PC-3 (cell line): ENCODE data around the gene TM9SF1. TPM values are rescaled to one million over a fixed set of nuclear protein-coding genes. Genes with fewer than 3 reads are reported as not detected.

Source experiments
- ATAC-seq: fragments of 200-7000 bp; cut with Tn5 transposase; 2 replicates; pipeline ENCODE4 v1.9.1; 2020; ENCODE audit warnings: mild to moderate bottlenecking, moderate library complexity
- BruUV-seq: library from RNA; stranded (reverse); fragments of 400-500 nt; replicated peaks from 2 replicates; lab custom pipeline; 2021; lab: Mats Ljungman, UMichigan
- CTCF ChIA-PET: fragments of 300-600 bp; sonication (Branson Sonifier 250); formaldehyde crosslinking; loops from one replicate; lab custom pipeline; 2022; ENCODE audit warnings: antibody characterized with exemption; lab: Charles Lee
- POLR2A ChIA-PET: fragments of 300-600 bp; sonication (Branson Sonifier 250); formaldehyde crosslinking; loops from one replicate; lab custom pipeline; 2022; ENCODE audit warnings: antibody characterized with exemption; ENCODE audit not compliant: unreplicated experiment; lab: Charles Lee
- DNase-seq: peaks from one replicate; pipeline ENCODE4 v3.0.0-alpha.2; 2015
- H2AFZ ChIP-seq: fragments of 300-600 bp; sonication (generic); 2 replicates; pipeline ENCODE4 v1.6.0; 2016; ENCODE audit warnings: antibody characterized with exemption, low read length
- H3F3A ChIP-seq: fragments of 300-600 bp; sonication (generic); one replicate; pipeline ENCODE4 v1.6.0; 2017; ENCODE audit warnings: antibody characterized with exemption, low read length, control low read depth, mild to moderate bottlenecking; ENCODE audit not compliant: unreplicated experiment
- H3K27ac ChIP-seq: fragments of 300-600 bp; sonication (generic); 2 replicates; pipeline ENCODE4 v1.5.1; 2016; ENCODE audit warnings: mild to moderate bottlenecking, low read length
- H3K27me3 ChIP-seq: fragments of 300-600 bp; sonication (generic); 2 replicates; pipeline ENCODE4 v1.6.1; 2016; ENCODE audit warnings: low read length, mixed read lengths
- H3K36me3 ChIP-seq: fragments of 300-600 bp; sonication (generic); 2 replicates; pipeline ENCODE4 v1.6.1; 2016; ENCODE audit warnings: low read depth, mixed run types, low read length, mixed read lengths
- H3K4me1 ChIP-seq: fragments of 300-600 bp; sonication (generic); 2 replicates; pipeline ENCODE4 v1.5.1; 2016; ENCODE audit warnings: low read length; ENCODE audit not compliant: insufficient read depth
- H3K4me2 ChIP-seq: fragments of 300-600 bp; sonication (generic); 2 replicates; pipeline ENCODE4 v1.6.0; 2016; ENCODE audit warnings: low read length
- H3K4me3 ChIP-seq: fragments of 300-600 bp; sonication (generic); 2 replicates; pipeline ENCODE4 v1.5.1; 2016; ENCODE audit warnings: mild to moderate bottlenecking, low read length, mixed read lengths
- H3K79me2 ChIP-seq: fragments of 300-600 bp; sonication (generic); 2 replicates; pipeline ENCODE4 v1.6.1; 2017; ENCODE audit warnings: low read length, mixed read lengths
- H3K9ac ChIP-seq: fragments of 300-600 bp; sonication (generic); 2 replicates; pipeline ENCODE4 v1.6.0; 2016; ENCODE audit warnings: mild to moderate bottlenecking, low read length
- H3K9me2 ChIP-seq: fragments of 300-600 bp; sonication (generic); replicated peaks from 2 replicates; pipeline ENCODE4 v1.6.1; 2016; ENCODE audit warnings: mixed run types, low read length, mixed read lengths
- H3K9me3 ChIP-seq: fragments of 300-600 bp; sonication (generic); 2 replicates; pipeline ENCODE4 v1.6.1; 2016; ENCODE audit warnings: low read length, mixed read lengths
- H4K20me1 ChIP-seq: fragments of 300-600 bp; sonication (generic); 2 replicates; pipeline ENCODE4 v1.6.1; 2016; ENCODE audit warnings: low read length, mixed read lengths
- EZH2 ChIP-seq: fragments of 300-600 bp; sonication (generic); IDR thresholded peaks from one replicate; pipeline ENCODE4 v1.6.1; 2017; ENCODE audit warnings: antibody characterized with exemption, mild to moderate bottlenecking, low read length; ENCODE audit not compliant: unreplicated experiment
- EZH2phosphoT487 ChIP-seq: fragments of 300-600 bp; sonication (generic); IDR thresholded peaks from 2 replicates; pipeline ENCODE4 v1.6.1; 2018; ENCODE audit warnings: mild to moderate bottlenecking, antibody characterized with exemption, low read length, borderline replicate concordance
- intact Hi-C: fragments of 100-400 bp; cut with micrococcal nuclease; formaldehyde crosslinking; loops from 2 replicates; pipeline ENCODE4 v1.9.0; 2023
- total RNA-seq: library from RNA; depleted of rRNA; stranded (reverse); fragments of >200 nt; gene quantifications from 2 replicates; pipeline ENCODE4 v1.2.3, GENCODE V29; 2014
- TF ChIP-seq, protein P1 (sequence below): fragments of 300-600 bp; sonication (generic); conservative IDR thresholded peaks from 2 replicates; pipeline ENCODE4 v1.5.1; 2017; ENCODE audit warnings: antibody characterized with exemption, low read depth, mild to moderate bottlenecking, low read length

Gene TM9SF1
- total RNA-seq, 1 experiment from 2014 or later: 52.1 TPM

- Histone ChIP-seq H3K9ac (no peak overlapping the region), H3K4me3 (no peak overlapping the region), H4K20me1 (no peaks in the 10 kb centered on the region), H3K27me3 (no peaks in the 10 kb centered on the region), H3K4me2 (no peak overlapping the region), H3K9me3 (no peaks in the 10 kb centered on the region), H3K4me1 (peaks cover 8% of the 10 kb centered on the region), H3F3A (no peaks in the 10 kb centered on the region), H3K9me2 (no peaks in the 10 kb centered on the region), H3K27ac (no peak overlapping the region), H3K36me3 (peaks cover 41% of the 10 kb centered on the region; the same call in 1 of the 2 replicates), H2AFZ (no peak overlapping the region), H3K79me2 (peaks cover 25% of the 10 kb centered on the region)
- ChIA-PET CTCF (no interaction called here), POLR2A (no interaction called here)
- TF ChIP-seq EZH2: no peak
- TF ChIP-seq EZH2phosphoT487: no peak
- TF ChIP-seq, protein P1, sequence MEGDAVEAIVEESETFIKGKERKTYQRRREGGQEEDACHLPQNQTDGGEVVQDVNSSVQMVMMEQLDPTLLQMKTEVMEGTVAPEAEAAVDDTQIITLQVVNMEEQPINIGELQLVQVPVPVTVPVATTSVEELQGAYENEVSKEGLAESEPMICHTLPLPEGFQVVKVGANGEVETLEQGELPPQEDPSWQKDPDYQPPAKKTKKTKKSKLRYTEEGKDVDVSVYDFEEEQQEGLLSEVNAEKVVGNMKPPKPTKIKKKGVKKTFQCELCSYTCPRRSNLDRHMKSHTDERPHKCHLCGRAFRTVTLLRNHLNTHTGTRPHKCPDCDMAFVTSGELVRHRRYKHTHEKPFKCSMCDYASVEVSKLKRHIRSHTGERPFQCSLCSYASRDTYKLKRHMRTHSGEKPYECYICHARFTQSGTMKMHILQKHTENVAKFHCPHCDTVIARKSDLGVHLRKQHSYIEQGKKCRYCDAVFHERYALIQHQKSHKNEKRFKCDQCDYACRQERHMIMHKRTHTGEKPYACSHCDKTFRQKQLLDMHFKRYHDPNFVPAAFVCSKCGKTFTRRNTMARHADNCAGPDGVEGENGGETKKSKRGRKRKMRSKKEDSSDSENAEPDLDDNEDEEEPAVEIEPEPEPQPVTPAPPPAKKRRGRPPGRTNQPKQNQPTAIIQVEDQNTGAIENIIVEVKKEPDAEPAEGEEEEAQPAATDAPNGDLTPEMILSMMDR: no peak
- intact Hi-C loops: no loop called here
- no TSS peak for BruUV-seq
- DNase-seq (no peak), ATAC-seq (no peak)
Observed at GRCh38 chr14:24184104-24184970, 10.9 kb downstream of the TM9SF1 start.

DNA sequence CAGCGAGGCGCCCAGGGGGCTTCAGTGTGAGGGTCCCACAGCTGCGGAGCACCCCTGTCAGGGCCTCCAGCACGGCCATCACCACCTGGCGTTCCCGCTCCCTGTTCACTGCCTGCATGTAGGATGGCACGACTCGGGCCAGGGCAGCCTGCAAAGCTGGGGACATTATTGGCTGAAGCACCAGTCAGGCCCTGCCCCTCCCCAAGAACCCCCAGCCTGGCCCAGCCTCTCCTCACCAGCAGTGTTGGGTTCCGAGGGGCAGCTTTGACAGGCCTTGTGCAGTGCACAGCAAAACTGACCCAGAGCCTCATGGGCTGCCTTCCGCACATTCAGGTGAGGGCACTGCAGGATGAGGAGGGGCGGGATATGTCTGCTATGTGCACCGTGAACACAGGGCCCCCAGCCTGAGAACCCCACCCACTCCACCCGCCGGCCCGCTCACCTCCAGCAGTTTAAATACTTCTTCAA is 12.2 kb downstream of the TM9SF1 start:
- no peak overlapping the region for H2AFZ ChIP-seq
- no peak overlapping the region for H3K27ac ChIP-seq
- peaks cover 8% of the 10 kb centered on the region for H3K4me1 ChIP-seq
- ATAC-seq (no peak), DNase-seq (no peak)
- ChIA-PET POLR2A (no interaction called here), CTCF (no interaction called here)
- BruUV-seq: no TSS peak
- H3K4me2 ChIP-seq: no peak overlapping the region
- intact Hi-C loops: no loop called here
- peaks cover 20% of the 10 kb centered on the region for H3K79me2 ChIP-seq
- H3K9ac ChIP-seq: no peak overlapping the region
- H3K9me2 ChIP-seq: no peaks in the 10 kb centered on the region
- TF ChIP-seq EZH2phosphoT487 (no peak), EZH2 (no peak)
- TF ChIP-seq, protein P1: no peak
- no peaks in the 10 kb centered on the region for H3K9me3 ChIP-seq
- no peaks in the 10 kb centered on the region for H3K27me3 ChIP-seq
- H3K36me3 ChIP-seq: peaks cover 43% of the 10 kb centered on the region; the same call in 1 of the 2 replicates
- no peak overlapping the region for H3K4me3 ChIP-seq
- H4K20me1 ChIP-seq: no peaks in the 10 kb centered on the region
- no peaks in the 10 kb centered on the region for H3F3A ChIP-seq
